NCI-H1930 (cell line): Measurements from ENCODE around the gene GOLGB1.
"Not testable (repeated sequence)": the region's sequence is repeated elsewhere in the genome, so short reads cannot be mapped to it uniquely, and the experiment has no call there.

Experiments
- DNase-seq, 2 experiments: peaks; one replicate each; lab custom pipeline; 2025; lab: John Stamatoyannopoulos, UW

Gene GOLGB1

DNA sequence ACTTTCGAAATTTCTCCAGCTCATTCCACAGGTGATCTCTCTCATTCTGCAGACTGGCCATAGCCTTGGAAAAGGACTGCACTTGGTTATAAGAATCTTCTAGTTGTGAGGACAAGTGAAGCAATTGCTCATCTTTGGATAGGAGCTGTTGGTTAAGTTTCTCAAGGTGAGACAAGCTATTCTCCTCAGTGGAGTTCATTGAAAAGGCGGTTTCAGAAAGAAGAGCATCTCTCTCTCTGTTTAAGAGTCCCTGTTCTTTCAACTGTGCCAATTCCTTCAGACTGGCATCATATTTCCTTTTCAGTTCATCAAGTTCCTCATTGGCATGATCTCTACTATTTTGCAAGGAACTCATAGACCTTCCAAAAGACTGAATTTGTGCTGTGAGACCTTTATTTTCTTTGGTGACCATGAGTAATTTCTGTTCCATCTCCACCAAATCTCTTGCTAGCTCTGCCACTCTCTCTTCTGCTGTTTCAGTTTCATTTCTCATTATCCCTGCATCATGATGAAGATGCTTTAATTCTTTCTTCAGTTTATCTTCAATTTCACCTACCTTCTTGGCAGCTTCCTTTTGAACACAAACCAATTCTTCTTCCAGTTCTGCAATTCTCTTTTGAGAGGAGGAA is 58.6 kb downstream of the GOLGB1 start:
- DNase-seq, result no peak

DNA sequence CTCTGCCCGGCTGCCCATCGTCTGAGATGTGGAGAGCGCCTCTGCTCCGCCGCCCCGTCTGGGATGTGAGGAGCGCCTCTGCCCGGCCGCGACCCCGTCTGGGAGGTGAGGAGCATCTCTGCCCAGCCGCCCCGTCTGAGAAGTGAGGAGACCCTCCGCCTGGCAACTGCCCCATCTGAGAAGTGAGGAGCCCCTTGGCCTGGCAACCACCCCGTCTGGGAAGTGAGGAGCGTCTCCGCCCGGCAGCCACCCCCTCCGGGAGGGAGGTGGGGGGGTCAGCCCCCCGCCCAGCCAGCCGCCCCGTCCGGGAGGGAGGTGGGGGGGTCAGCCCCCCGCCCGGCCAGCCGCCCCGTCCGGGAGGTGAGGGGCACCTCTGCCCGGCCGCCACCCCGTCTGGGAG is 60.8 kb downstream of the GOLGB1 start:
- not testable (repeated sequence) for DNase-seq

DNA sequence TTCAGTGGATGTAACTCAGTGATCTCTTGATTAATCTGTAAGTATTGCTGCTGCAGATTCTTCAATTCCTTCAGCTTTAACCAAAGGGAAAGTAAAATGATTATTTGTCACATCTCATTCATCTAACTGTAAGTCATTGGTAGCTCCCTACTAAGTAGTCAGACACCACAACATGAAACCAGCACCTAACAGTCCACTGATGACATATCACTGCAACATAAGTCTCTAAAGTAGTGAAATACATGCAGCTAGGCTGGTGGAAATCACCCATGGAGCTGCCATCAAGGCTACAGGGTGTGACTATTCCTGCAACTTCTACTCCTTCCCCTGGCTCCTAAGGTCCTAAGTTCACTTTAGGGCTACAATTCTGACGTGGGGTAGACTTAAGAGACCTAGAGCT is 67.7 kb downstream of the GOLGB1 start:
- no peak for DNase-seq

DNA sequence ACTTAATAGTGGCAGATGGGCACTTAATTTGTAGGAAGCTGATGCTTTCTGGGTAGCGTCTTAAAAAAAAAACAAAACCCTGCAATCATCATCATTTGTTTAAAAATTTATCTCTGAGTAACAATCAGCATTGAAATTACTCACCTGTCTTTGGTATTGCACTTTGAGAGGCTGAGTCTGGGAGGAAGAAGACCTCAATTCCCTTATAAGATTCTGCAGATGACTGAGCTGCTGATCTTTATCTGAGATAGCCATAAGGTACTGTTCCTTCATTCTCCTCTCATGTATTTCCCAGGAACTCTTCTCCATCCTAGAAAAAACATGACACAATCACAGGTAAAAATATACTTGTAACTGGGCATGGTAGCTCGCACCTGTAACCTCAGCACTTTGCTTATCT is 72.4 kb downstream of the GOLGB1 start:
- DNase-seq, result no peak

DNA sequence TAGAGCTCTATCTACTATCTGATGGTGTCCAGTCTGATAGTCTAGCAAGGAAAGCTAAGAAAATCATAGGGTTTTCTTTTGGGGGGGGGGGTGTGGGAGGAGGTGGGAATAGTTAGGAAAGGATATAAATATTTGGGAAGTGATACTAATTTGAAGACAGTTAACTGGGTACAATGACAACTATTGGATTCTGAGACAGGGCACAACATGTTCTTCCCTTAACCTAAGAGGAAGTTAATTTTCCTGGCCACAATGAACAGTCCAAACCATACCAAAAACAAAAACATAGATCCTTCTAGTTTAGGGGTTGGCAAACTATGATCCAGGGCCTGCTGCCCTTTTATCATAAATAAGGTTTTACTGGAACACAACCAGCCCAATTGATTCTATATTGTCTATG is 78.9 kb downstream of the GOLGB1 start:
- no peak for DNase-seq

DNA sequence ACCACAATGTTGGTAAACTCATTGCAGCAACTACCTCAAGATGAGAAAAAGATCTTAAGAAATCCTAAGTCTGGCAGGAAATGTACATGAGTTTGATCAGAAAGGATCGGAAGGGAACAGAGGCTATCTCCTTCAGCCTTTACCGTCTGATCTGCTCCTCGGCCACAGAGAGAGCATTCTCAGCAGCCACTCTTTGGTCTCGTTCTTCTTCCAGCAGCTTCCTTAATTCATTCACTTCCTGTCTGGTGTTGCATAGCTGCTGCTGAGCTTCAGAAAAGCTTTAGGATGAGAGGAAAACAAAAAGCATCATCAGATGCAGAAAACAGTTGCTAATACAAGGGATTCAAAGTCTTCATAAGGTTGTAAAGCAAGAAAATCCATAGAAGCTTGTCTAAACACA is 82.2 kb downstream of the GOLGB1 start:
- no peak for DNase-seq

DNA sequence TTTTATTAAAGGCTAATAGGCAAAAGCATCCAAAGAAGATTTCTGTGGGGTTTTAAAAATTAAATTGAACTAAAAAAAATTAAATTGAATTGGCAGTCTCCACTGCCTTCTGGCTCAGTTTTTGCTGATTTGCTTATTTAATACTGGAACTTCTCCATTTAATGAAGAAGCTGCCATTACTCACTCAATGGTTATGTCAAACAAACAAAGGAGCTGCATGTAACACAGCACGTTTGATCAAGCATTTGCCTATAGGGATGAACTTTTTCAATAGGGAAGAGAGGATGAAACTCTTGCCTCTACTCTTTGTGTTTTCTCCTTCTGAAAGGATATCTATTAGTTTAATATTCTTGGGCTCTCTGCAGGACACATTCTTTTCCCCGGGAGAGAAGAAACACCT is 84.1 kb downstream of the GOLGB1 start:
- no peak for DNase-seq

DNA sequence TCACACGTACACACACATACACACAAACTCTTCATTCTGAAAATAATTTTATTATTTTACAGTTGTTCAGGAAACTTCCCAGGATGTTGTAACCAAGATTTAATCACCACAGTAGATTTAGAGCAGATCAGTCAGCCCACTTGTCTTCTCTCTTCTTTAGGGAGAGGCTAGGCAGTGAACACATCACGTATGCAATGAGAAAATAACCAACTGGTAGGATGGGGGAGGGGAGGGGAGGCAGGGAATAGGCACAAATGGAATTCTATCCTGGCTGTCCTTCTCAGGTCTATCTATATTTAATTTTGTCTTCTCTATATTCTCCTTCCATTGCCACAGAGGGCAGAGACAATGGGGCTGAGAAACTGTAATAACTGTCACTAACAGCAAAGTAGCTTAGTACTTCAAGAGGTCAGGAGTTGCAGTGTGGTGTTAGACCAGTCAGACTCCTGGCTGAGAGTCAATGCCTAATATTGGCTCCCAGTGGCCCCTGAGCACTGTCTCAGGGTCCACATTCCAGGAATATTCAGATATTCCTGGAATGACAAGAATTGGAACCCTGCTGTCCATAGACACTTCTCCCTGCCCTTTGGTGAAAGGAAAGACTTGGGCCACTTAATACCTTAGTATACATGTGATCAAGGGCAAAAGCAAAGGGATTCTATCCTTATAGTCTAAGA is 86.2 kb downstream of the GOLGB1 start:
- DNase-seq, result no peak

DNA sequence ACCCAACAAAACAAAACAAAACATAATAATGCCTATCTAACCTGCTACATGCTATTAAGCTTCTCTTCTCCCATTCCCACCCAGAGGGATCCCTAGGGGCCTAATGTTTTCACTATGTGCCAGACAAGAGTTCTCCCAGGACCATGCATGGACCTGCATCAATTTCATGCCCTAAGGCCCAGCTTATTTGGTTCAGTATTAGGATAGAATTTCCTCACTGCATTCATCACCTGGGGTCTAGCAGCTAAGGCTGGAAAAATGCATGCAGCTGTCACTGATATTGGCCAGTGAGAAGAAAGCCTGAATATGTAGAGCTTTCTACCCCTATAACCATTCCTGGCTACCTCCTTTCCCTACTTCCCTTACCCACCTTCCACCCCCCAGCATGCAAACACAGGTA is 86.8 kb downstream of the GOLGB1 start:
- DNase-seq, result no peak

DNA sequence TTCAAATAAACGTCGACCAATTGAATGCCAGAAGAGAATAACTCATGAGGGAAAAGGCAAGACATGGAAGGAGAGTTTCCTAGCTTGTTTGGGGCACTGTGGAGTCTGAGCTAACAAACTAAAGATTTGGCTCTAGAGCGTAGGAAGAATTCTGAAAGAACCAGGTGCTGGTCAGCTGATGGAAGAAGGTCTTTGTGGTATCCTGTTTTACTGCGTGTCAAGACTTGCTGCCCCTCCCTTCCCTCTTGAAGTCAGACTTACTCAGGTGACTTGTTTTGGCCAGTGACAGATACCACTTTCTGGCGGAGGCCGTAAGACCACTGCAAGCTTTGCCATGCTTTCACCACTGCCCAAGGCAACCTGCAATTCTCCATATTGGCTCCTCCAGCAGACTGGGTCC is 88.2 kb downstream of the GOLGB1 start:
- DNase-seq, result no peak

DNA sequence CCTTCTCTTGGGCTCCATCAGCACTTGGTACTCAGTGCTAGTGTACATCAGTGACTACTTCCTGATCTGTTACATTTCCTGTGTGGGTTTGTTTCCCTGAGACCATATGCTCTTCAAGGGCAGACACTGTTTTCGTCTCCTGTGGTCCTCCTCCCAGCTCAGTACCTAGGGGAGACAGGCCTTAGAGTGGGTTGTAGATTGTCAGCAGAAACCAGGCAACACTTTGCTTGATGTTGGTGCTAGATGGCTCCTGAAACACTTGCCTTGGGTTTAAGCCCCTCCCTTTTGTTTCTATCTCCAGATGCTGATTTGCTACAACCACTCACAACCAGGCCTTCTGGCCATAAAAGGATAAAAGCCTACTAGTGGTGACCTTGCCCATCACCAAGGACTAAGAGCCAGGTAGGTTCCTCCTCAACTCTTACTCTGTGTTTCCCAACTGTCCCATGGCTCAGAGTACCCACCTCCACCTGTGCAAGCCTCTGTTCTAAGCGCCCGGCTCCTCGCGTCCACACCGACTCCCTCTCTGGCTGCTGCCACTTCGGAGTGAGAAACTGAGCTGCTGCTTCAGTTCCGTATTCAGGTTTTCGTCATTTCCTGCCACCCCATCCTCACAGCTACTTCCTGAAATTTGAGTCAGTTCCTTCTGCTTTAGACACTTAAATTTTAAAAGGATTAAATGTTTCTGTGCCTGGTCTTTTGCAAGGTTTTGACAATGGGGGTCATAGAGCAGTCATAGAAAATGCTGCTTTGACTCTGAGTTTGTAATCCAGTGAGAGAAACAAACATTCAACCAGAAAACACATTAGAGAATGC is 89.0 kb downstream of the GOLGB1 start, which contains the start of gene HCLS1:
Gene HCLS1 (minus strand): TSS at position 548 of the 816 bp plus-strand sequence. CDS start 2,556 bp downstream, outside the sequence.
- DNase-seq, result no peak

DNA sequence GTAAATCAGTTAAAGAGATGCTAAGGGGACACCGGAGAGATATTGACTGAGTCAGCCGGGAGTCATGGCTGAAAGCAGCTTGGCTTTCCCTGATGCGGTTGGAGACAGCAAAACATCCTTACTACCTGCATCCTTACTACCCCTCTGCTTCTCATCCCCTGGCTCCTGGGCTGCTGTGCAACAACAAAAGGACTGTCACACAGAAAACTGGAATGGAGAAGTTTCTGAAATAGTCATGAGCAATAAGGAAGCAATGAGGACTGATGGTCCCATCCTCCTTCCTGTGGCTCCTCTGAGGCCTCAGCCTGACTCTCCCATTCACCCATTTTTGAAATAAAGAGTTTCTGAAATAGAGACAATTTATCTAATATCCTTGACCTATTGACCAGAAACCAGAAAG is 90.0 kb downstream of the GOLGB1 start:
- DNase-seq, result no peak

DNA sequence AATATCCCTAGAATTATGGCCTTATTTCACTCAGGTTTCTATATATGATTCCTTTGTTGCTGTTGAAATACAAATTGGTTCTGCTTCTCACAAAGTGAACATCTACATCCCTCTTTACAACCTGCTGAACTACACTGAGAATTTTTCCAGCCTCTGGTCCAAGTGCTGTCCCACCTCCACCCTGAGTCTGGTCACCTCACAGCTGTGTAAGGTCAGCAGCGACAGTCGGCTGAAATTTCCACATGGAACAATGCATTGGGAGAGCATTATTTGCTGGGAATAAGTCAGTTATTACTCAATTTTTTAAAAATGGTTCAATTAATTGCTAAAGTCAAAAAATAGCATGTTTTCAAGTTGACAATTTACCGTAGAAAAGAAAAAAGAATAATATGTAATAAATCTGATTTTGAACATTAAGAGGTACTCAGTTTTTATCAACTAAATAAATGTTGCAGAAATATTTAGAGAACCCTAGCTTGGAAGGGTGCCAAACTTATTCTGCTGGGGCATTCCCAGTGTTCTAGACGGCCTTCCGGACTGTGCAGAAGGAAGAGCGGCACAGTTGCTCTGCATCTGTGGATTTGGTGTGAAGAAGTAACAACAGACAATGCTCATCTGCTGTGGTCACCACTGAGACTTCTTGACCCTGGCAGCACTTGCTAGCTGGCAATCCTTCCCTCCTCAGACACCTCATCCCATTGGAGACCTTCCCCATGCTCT is 90.7 kb downstream of the GOLGB1 start:
- DNase-seq, result no peak

DNA sequence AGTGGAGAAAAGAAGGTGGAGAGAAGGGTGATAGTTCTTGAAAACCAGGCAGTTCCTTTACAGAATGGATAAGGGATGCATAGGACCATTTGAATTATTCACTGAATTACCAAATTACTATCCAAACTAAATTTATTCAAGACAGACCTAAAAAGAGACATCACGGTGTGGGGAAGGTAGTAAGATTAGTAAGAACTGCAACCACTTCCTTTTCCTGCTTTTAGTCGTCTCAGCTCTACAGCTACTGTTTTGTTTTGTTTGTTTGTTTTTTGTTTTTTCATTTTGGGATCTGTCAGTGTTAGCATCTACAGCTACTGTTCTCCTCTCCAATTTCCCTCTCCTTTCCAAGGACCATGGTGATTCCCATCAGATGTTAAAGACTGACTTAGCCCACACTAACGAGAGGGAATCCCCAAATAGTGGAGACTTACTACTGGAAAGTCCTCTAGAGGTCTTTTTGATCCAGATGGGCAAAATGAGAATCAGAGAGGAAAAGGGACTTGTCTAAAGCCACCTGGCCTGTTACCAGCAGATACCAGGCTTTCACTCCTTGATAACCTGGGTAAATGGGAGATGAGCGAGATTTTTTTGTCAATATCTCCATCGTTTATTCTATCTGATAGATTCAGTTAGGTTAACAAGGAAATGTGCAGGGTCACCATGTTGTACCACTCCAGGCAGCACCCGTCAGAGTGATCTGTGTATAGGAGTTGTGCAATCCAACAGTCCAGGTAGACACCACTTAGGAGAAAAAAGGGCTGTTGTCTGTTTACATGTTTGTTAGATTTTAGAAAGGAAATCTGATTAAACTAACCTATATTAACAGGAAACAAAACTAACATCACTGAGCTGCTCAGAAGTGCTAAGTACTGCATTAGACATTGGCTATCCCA is 94.8 kb downstream of the GOLGB1 start:
- no peak for DNase-seq

DNA sequence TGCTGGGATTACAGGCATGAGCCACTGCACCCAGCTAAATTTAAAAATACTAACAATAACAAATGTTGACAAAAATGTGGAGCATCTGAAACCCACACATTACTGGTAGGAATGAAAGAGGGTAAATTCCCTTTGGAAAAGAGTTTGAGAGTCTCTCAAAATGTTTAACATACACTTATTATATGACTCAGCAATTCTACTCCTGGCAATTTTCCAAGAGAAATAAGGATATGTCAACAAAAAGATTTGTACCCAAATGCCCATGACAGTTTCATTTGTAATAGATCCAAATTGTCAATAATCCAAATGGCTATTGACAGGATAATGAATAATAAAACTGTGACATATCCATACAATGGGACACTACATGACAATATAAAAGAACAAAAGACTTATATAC is 97.9 kb downstream of the GOLGB1 start:
- DNase-seq, result peak in 1 of 2 experiments; percentile 56

DNA sequence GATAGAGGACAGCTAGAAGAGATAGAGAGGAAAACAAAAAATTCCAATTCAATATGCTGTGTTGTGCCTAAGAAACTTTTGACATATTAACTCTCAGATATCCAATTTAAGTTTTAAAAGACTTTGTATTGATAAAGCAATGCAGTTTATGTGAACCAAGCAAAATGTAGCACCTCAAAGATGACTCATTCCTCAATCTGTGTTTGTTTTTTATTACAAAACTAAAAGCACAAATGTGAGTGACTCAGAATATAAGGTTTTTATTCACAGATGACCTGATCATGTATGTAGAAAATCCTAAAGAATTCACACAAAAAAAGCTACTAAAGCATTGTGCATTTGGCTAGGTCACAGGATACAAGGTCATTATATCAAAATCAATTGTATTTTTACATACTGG is 99.9 kb downstream of the GOLGB1 start:
- DNase-seq, result no peak

DNA sequence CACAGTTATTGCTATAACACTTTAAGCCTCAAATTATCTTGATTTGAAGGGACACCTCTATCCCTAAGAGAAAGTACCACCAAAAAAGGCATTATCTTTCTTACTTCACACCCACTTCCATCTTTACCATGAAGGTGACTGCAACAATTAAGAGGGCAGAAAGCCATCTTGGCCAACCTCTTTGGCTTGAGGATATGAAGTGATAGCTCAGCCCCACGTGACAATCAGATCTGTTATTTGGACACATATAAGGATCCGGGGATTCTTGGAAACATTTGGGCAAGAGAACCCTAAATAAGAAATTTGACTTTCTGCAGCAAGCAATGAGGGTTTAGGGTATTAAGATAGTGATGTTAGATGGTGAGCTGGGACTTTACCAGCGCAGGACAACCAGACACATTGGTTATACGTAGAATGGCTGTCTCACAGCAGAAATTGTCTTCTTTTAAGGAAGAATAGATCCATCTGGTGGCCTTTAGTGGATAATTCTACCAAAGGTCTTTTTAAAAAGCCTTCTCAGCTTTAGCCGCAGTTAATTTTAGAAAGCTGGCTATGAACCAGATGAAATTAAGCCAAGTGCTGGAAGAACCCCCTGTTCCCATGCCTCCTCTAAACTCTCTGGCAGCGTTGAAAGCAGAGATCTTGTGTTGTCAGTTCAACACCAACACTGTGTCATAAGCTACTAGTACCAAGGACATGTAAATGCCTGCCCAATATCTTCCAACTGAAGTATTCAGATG is 101.2 kb downstream of the GOLGB1 start:
- DNase-seq, result no peak

DNA sequence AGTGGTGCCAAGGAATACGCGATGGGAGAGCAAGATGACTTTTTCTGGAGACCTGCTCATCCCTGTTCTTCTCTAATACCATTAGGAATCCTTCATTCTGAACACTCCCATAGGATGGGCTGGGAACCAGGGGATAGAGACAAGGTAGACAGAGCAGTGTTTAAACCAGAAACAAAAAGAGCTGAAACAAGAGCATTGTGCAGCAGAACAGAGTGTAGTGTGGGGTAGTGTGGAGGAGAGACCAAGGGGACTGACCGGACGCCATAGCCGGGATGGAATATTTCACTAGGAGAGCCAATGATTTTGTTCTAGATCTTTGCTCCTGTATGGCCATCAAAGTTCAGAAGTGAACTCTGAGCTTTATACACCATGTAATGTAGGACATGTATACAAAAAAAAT is 104.5 kb downstream of the GOLGB1 start:
- no peak for DNase-seq

DNA sequence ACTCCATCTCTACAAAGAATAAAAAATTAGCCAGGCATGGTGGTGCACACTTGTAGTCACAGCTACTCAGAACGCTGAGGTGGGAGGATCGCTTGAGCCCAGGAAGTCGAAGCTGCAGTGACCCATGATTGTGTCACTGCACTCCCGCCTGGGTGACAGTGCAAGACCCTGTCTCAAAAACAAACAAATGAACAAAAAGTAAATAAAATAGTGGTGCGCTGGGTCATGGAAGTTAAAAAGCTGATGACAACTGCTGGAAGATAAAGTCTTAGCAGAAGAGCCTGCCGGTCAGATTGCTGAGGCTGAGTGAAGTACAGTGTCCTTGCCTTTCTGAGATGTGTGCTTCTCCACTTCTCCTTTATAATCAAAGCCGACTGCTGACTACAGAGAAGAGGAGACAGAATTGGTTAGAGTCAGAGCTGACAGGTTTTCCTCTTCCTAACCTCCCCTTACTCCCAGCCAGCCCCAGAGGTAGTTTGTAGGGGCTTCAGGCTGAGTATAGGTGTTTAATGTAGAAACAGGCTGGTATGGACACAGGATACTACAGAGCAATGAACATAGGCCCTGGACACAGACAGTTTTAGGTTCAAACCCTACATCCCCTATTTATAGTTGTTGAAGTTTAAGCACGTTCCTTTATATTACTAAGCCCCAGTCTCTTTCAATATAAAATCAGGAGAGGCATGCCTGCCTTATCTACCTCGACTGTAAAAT is 106.8 kb downstream of the GOLGB1 start:
- no peak for DNase-seq

DNA sequence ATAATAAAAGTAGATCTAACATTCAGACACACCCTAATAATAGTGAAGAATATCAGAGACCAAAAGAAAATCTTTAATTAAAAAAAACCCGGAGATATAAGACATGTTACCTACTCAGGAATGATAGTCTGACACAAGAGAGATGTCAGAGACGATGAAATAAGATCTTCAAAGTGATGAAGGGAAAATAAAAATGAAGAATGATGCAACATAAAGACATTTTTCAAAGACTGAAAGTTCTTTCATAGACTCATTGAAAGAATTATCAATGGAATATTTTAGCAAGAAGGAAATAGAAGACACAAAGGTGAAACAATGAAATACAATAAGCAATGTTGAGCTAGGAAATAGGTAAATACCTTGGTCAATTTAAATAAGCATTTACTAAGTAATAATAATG is 108.4 kb downstream of the GOLGB1 start:
- DNase-seq, result no peak
